ENCODE measurements around the gene TST.

GRCh38 chr22:37010174-37010573 lies 9.1 kb downstream of the TST start:
- TF ChIP-seq EZH2 (IDR thresholded peaks at IDR 0.05; ENCODE audit: insufficient read depth, poor library complexity, severe bottlenecking) (no peak), EZH2phosphoT487 (IDR thresholded peaks at IDR 0.05; ENCODE audit: insufficient read depth, low read depth) (no peak)
